Calu3 (cell line): ENCODE results near the gene C1orf185. TPM values are rescaled to one million over a fixed set of nuclear protein-coding genes. Genes with fewer than 3 reads are reported as not detected.

Source experiments
- BruUV-seq: library from RNA; stranded (reverse); fragments of 400-500 nt; replicated peaks from 2 replicates; lab custom pipeline; 2021; lab: Mats Ljungman, UMichigan
- CTCF ChIA-PET: fragments of 300-600 bp; sonication (Branson Sonifier 250); formaldehyde crosslinking; loops from one replicate; lab custom pipeline; 2022; ENCODE audit warnings: antibody characterized with exemption; lab: Charles Lee
- DNase-seq: peaks from one replicate; pipeline ENCODE4 v3.0.0; 2022
- H3K27ac Mint-ChIP-seq: one replicate; pipeline ENCODE4 v1.8.0; 2022; ENCODE audit warnings: mixed read lengths; ENCODE audit not compliant: unreplicated experiment
- H3K27me3 Mint-ChIP-seq: one replicate; pipeline ENCODE4 v1.8.0; 2022; ENCODE audit warnings: mixed read lengths; ENCODE audit not compliant: unreplicated experiment
- H3K36me3 Mint-ChIP-seq: one replicate; pipeline ENCODE4 v1.8.0; 2022; ENCODE audit warnings: mild to moderate bottlenecking, moderate library complexity, mixed read lengths; ENCODE audit not compliant: insufficient read depth, unreplicated experiment
- H3K4me1 Mint-ChIP-seq: one replicate; pipeline ENCODE4 v1.8.0; 2022; ENCODE audit warnings: mild to moderate bottlenecking, low read depth, mixed read lengths; ENCODE audit not compliant: unreplicated experiment
- H3K4me3 Mint-ChIP-seq: one replicate; pipeline ENCODE4 v1.8.0; 2022; ENCODE audit warnings: mild to moderate bottlenecking, low read depth, moderate library complexity, mixed read lengths; ENCODE audit not compliant: unreplicated experiment
- H3K9me3 Mint-ChIP-seq: one replicate; pipeline ENCODE4 v1.8.0; 2022; ENCODE audit warnings: low read depth, mixed read lengths; ENCODE audit not compliant: unreplicated experiment
- CTCF ChIP-seq: fragments of 200-600 bp; IDR thresholded peaks from one replicate; pipeline ENCODE4 v1.8.0; 2022; ENCODE audit warnings: antibody characterized with exemption; ENCODE audit not compliant: unreplicated experiment
- intact Hi-C: fragments of 100-400 bp; cut with micrococcal nuclease; formaldehyde crosslinking; loops from one replicate; pipeline ENCODE4 v1.10.0; 2022; ENCODE audit not compliant: unreplicated experiment
- total RNA-seq: library from RNA; stranded (reverse); gene quantifications from 2 replicates; pipeline ENCODE4 v1.2.3, GENCODE V29; 2022

C1orf185 gene
- total RNA-seq, 1 experiment from 2014 or later = not detected

GRCh38 chr1:51093581-51093980, 8.4 kb upstream of the C1orf185 start:
- Mint-ChIP-seq H3K36me3 (no peaks in the 10 kb centered on the region), H3K9me3 (no peaks in the 10 kb centered on the region), H3K4me1 (no peaks in the 10 kb centered on the region), H3K27ac (no peak overlapping the region), H3K27me3 (peaks cover 11% of the 10 kb centered on the region), H3K4me3 (no peak overlapping the region)
- no TSS peak for BruUV-seq
- DNase-seq = no peak
- TF ChIP-seq CTCF = no peak
- CTCF ChIA-PET = no interaction called here
- intact Hi-C loops = no loop called here

GRCh38 chr1:51097171-51097570, 4.9 kb upstream of the C1orf185 start:
- CTCF ChIA-PET = interaction anchor here (0.7 kb wide), 1 partner anchor 527 kb away, joined by 4 read pairs; no protein-coding TSS in a partner anchor
- Mint-ChIP-seq H3K36me3 (no peaks in the 10 kb centered on the region), H3K27ac (no peak overlapping the region), H3K4me1 (no peaks in the 10 kb centered on the region), H3K27me3 (peaks cover 11% of the 10 kb centered on the region), H3K9me3 (no peaks in the 10 kb centered on the region), H3K4me3 (no peak overlapping the region)
- intact Hi-C loops = no loop called here
- no peak for DNase-seq
- no TSS peak for BruUV-seq
- no peak for TF ChIP-seq CTCF

GRCh38 chr1:51100264-51100880, 1.7 kb upstream of the C1orf185 start:
- BruUV-seq = no TSS peak
- CTCF ChIA-PET = no interaction called here
- Mint-ChIP-seq H3K27ac (no peak overlapping the region), H3K27me3 (peaks cover 7% of the 10 kb centered on the region), H3K9me3 (no peaks in the 10 kb centered on the region), H3K36me3 (no peaks in the 10 kb centered on the region), H3K4me3 (no peak overlapping the region), H3K4me1 (no peaks in the 10 kb centered on the region)
- intact Hi-C loops = no loop called here
- no peak for TF ChIP-seq CTCF
- DNase-seq = no peak

GRCh38 chr1:51114137-51114536, 12.1 kb downstream of the C1orf185 start:
- BruUV-seq = no TSS peak
- Mint-ChIP-seq H3K4me1 (no peaks in the 10 kb centered on the region), H3K36me3 (no peaks in the 10 kb centered on the region), H3K27me3 (no peaks in the 10 kb centered on the region), H3K9me3 (no peaks in the 10 kb centered on the region), H3K4me3 (no peak overlapping the region), H3K27ac (no peak overlapping the region)
- intact Hi-C loops = no loop called here
- CTCF ChIA-PET = no interaction called here
- TF ChIP-seq CTCF = no peak
- no peak for DNase-seq
